Fibroblast of villous mesenchyme (primary cell): ENCODE measurements around the gene MEAK7. TPM values are rescaled to one million over a fixed set of nuclear protein-coding genes. Genes with fewer than 3 reads are reported as not detected.

Experiments used
- DNase-seq: peaks from one replicate; pipeline ENCODE4 v3.0.0-alpha.2; 2010; ENCODE audit warnings: low read depth
- H3K4me3 ChIP-seq: 2 replicates; pipeline ENCODE4 v1.5.1; 2011; ENCODE audit warnings: low read depth, mild to moderate bottlenecking, low read length
- total RNA-seq: library from RNA; depleted of rRNA; stranded (reverse); fragments of >200 nt; gene quantifications from 2 replicates; pipeline ENCODE4 v1.2.3, GENCODE V29; 2012
- TF ChIP-seq, protein P1 (sequence below): IDR thresholded peaks from 2 replicates; pipeline ENCODE4 v1.5.1; 2012; ENCODE audit warnings: low read depth, mild to moderate bottlenecking, low read length; ENCODE audit not compliant: insufficient read depth

The MEAK7 gene
- total RNA-seq, 1 donor = 27.2 TPM

DNA sequence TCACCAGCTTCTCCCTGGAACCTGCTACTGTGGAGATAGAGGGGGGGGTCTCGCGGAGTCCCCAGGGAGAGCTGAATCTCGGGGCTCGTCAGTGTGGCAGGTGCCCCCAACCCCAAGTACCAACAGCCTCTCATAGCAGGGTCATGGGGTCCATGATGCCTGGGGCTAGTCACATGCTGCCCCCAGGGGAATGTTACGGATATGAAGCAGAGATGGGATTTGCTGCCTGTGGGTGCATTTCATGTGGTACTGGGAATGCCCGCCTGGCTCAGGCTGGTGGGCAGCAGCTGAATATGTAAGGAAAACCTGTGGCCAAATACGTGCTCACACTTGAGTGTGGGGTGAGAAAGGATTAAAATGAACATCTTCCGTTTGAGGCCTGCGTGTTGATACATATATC lies 49.4 kb downstream of the MEAK7 start:
- no peak overlapping the region for H3K4me3 ChIP-seq
- TF ChIP-seq, protein P1, sequence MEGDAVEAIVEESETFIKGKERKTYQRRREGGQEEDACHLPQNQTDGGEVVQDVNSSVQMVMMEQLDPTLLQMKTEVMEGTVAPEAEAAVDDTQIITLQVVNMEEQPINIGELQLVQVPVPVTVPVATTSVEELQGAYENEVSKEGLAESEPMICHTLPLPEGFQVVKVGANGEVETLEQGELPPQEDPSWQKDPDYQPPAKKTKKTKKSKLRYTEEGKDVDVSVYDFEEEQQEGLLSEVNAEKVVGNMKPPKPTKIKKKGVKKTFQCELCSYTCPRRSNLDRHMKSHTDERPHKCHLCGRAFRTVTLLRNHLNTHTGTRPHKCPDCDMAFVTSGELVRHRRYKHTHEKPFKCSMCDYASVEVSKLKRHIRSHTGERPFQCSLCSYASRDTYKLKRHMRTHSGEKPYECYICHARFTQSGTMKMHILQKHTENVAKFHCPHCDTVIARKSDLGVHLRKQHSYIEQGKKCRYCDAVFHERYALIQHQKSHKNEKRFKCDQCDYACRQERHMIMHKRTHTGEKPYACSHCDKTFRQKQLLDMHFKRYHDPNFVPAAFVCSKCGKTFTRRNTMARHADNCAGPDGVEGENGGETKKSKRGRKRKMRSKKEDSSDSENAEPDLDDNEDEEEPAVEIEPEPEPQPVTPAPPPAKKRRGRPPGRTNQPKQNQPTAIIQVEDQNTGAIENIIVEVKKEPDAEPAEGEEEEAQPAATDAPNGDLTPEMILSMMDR = no peak
- no peak for DNase-seq

Other genes starting within 250 kb of the MEAK7 start
- 8.2 and 10.0 TPM in 2 replicates for gene WFDC1, start 209.8 kb downstream of the MEAK7 start, total RNA-seq
- gene ATP2C2, start 136.1 kb downstream of the MEAK7 start, total RNA-seq = not detected in 2 replicates
- gene COTL1, start 113.4 kb upstream of the MEAK7 start, total RNA-seq = 265 and 310 TPM in 2 replicates
- gene KLHL36, start 143.9 kb upstream of the MEAK7 start, total RNA-seq = 66.7 and 71.7 TPM in 2 replicates
- 53.1 and 65.2 TPM in 2 replicates for gene USP10, start 195.3 kb upstream of the MEAK7 start, total RNA-seq